HG03575 (cell line): Measurements from ENCODE around the gene SKOR2.
"Not testable (repeated sequence)": the region's sequence is repeated elsewhere in the genome, so short reads cannot be mapped to it uniquely, and the experiment has no call there.

Experiments
- ATAC-seq: cut with Tn5 transposase; IDR thresholded peaks from one replicate; pipeline ENCODE4 v1.9.1; 2021; ENCODE audit not compliant: unreplicated experiment, insufficient number of reproducible peaks, low FRiP score; ENCODE audit errors: extremely low read depth

SKOR2 gene

DNA sequence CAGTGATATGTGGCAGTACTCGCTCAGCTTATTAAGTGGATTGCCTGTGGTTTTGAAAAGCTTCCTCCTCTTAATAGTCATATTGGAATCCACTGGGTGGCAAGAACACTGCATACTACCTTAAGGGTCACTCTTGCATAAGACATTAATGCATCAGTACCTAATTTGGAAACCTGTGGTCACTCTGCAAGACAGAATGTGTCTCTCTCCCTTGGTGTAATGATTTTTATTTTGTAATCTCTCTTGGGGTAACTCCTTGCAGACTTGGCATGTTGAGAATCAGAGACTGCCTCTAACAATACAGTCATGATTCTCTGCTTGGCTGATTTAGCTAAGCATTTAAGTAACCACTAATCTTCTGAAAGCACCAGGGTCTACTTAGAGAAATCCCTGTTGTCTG, 42.3 kb downstream of the SKOR2 start:
- no peak for ATAC-seq

DNA sequence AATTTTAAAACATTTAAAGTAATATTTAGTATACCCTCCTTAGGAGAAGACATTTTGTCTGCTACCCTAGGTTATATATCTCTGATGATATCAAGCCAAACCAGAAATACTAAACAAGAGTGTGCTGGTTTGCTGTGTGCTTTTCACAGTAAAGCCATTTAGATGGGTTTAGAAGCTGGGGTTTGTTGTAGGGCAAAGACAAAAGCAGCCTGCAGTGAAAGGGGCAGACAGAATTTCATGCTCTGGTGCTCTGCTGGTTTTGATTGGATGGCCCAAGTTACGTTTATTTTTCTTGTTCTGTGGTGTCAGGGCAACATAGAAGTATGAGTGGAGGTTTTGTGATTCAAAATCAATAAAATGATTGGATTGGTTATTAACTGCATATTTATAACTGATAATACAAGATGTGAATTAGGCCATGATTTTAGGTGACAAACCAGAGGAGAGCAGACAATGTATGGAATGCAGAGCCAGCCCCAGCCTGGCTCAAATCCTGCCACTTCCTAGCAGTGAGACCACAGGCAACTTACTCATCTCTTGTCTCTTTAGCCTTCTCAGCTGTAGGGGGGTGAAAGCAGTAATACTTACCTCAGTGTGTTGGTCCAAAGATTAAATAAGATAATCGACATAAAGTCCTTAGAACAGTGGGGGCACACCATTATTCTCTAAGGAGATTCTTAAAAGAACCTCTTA, 44.4 kb downstream of the SKOR2 start:
- no peak for ATAC-seq

- ATAC-seq, result no peak
Measured at GRCh38 chr18:47204908-47205522, 46.4 kb downstream of the SKOR2 start.

GRCh38 chr18:47203626-47204464, 47.6 kb downstream of the SKOR2 start:
- ATAC-seq, result no peak

- not testable (repeated sequence) for ATAC-seq
Measured at GRCh38 chr18:47195961-47196360, 55.5 kb downstream of the SKOR2 start.

GRCh38 chr18:47191961-47192360, 59.5 kb downstream of the SKOR2 start:
- no peak for ATAC-seq

- ATAC-seq, result no peak
Measured at GRCh38 chr18:47187721-47188120, 63.7 kb downstream of the SKOR2 start.

DNA sequence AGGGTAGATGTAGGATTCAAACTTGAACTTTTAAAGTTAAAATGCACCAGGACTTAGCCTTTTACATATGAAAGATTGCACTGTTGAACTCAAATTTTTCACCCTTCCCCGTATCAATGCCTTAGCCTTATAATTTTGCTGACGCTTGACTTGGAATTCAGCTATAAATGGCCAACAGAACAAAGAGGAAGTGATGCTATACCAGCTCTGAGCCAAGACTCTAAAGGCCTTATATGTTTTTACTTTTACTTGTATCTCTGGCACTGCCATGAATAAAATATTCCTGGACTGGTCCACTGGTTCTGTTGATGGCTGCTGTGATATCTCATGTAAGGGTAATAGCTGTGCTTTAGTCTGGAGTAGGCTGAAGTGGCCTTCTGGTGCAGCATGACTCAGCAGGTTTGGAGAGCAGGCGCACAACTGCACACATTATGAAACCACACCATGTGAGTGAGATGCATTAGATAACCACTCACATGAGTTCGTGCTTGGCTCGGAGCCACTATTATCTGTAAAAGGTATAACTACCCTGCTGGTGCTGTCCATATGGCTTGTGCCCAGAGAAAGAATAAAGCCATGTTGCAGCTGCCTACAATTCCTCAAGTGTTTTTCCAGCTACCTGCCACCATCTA, 66.9 kb downstream of the SKOR2 start:
- no peak for ATAC-seq

DNA sequence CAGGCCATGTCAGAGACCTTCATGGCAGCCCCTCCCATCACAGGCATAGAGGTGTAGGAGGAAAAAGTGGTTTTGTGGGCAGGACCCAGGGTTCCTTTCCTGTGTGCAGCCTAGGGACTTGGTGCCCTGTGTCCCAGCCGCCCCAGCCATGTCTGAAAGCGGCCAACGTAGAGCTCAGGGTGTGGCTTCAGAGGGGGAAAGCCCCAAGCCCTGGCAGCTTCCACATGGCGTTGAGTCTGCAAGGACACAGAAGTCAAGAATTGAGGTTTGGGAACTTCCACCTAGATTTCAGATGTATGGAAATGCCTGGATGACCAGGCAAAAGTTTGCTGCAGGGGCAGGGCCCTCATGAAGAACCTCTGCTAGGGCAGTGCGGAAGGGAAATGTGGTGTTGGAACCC, 69.3 kb downstream of the SKOR2 start:
- not testable (repeated sequence) for ATAC-seq

DNA sequence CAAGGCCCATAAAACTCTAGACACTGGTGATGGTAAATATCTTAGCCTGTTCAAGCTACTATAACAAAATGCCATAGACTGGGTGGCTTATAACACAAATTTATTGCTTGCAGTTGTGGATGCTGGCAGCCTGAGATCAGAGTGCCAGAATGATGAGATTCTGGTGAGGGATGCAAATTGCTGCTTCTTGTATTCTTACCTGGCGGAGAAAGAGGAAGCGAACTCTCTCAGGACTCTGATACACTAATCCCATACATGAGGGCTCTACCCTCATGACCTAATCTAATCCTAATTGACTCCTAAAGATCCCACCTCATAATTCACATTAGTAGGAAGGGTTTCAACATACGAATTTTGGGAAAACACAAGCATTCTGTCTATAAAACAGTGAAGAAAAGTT, 70.7 kb downstream of the SKOR2 start:
- ATAC-seq, result no peak

- no peak for ATAC-seq
Measured at GRCh38 chr18:47179520-47179919, 71.9 kb downstream of the SKOR2 start.

GRCh38 chr18:47175898-47176575, 75.4 kb downstream of the SKOR2 start, which contains the start of gene IER3IP1:
Gene IER3IP1 (minus strand): TSS chr18:47176364. CDS start chr18:47176277, 87 bp downstream.
- ATAC-seq, result no peak

GRCh38 chr18:47175283-47175897, 76.1 kb downstream of the SKOR2 start:
- ATAC-seq, result no peak

GRCh38 chr18:47174545-47175116, 76.8 kb downstream of the SKOR2 start:
- no peak for ATAC-seq

DNA sequence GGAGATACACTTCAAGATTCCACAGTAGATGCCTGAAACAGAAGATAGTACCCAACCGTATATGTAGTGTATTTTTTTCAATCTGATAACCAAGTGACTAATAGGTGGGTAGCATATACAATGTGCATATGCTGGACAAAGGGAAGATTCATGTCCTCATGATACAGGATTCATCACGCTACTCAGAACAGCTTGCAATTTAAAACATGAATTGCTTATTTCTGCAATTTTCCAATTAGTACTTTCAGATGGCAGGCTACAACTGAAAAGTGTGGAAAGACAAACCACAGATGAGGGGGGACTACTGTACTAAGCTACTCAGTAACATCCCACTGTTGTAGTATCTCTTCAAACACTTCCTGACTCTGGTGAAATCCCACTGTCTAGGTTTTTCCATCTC, 79.0 kb downstream of the SKOR2 start:
- ATAC-seq, result no peak

DNA sequence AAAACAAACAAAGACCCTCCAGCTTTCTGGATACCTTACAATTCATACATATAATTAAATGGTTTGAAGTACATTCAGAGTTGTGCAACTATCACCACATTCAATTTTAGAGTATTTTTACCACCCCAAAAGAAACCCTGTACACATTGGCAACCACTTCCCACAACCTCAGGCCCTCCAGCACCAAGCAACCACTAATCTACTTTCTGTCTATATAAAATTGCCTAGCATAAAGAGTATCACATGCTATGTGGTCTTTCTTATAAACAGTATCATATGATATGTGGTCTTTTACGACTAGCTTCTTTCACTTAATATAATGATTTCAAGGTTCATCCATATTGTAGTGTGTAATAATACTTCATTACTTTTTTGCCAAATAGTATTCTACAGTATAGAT, 82.5 kb downstream of the SKOR2 start:
- no peak for ATAC-seq

DNA sequence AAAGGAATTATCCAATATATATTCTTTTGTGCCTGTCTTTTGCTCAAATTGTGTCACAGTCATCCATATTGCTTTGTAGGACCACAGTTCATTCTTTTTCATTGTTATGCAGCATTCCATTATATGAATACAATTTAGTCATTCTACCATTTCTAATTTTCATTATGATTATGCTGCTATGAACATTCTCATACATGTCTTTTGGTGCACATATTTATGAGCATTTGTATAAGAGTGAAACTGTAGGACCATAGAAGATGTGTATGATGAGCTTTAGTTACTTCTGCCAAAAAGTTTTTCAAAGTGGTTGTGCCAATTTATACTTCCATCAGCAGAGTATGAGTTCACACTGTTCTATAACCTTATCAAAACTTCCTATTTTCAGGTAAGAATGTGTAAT, 83.0 kb downstream of the SKOR2 start:
- ATAC-seq, result no peak

- no peak for ATAC-seq
Measured at GRCh38 chr18:47166294-47166693, 85.2 kb downstream of the SKOR2 start.
